A673 (cell line): ENCODE measurements around the gene ORC5. TPM values are rescaled to one million over a fixed set of nuclear protein-coding genes. Genes with fewer than 3 reads are reported as not detected.
A peak's percentile ranks its signal among the peaks of the same experiment; 100 is the strongest.
"Not testable (repeated sequence)": the region's sequence is repeated elsewhere in the genome, so short reads cannot be mapped to it uniquely, and the experiment has no call there.

ENCODE experiments used
- BruUV-seq: library from RNA; stranded (reverse); fragments of 400-500 nt; replicated peaks from 2 replicates; lab custom pipeline; 2021; lab: Mats Ljungman, UMichigan
- CTCF ChIA-PET: fragments of 300-600 bp; sonication (Branson Sonifier 250); formaldehyde crosslinking; loops from one replicate; lab custom pipeline; 2022; ENCODE audit warnings: antibody characterized with exemption; lab: Charles Lee
- POLR2A ChIA-PET: fragments of 300-600 bp; sonication (Branson Sonifier 250); formaldehyde crosslinking; loops from one replicate; lab custom pipeline; 2022; ENCODE audit warnings: antibody characterized with exemption; ENCODE audit not compliant: low non-redundant PET; lab: Charles Lee
- DNase-seq: peaks from one replicate; pipeline ENCODE4 v3.0.0-alpha.2; 2015; ENCODE audit warnings: low spot score
- H3K27ac ChIP-seq: fragments of 200-600 bp; sonication (generic); 2 replicates; pipeline ENCODE4 v1.5.1; 2016; ENCODE audit warnings: mixed run types, low read depth, mild to moderate bottlenecking, mixed read lengths, antibody characterized with exemption, low read length; ENCODE audit not compliant: poor library complexity, severe bottlenecking
- H3K27me3 ChIP-seq: fragments of 200-600 bp; sonication (generic); replicated peaks from 2 replicates; pipeline ENCODE4 v1.6.1; 2017; ENCODE audit warnings: mixed run types, low read depth, mild to moderate bottlenecking, mixed read lengths, antibody characterized with exemption, low read length; ENCODE audit not compliant: insufficient read depth, poor library complexity
- H3K36me3 ChIP-seq: fragments of 200-600 bp; sonication (generic); 2 replicates; pipeline ENCODE4 v1.6.1; 2016; ENCODE audit warnings: mixed run types, mild to moderate bottlenecking, mixed read lengths, antibody characterized with exemption, low read length; ENCODE audit not compliant: insufficient read depth, poor library complexity, severe bottlenecking
- H3K4me1 ChIP-seq: fragments of 200-600 bp; sonication (generic); 2 replicates; pipeline ENCODE4 v1.6.1; 2017; ENCODE audit warnings: mixed run types, mild to moderate bottlenecking, mixed read lengths, antibody characterized with exemption, low read length; ENCODE audit not compliant: insufficient read depth, poor library complexity, severe bottlenecking
- H3K4me3 ChIP-seq: fragments of 200-600 bp; sonication (generic); 2 replicates; pipeline ENCODE4 v1.5.1; 2016; ENCODE audit warnings: low read depth, mixed run types, mild to moderate bottlenecking, mixed read lengths, low read length; ENCODE audit not compliant: poor library complexity, severe bottlenecking
- H3K9me3 ChIP-seq: fragments of 200-600 bp; sonication (generic); 2 replicates; pipeline ENCODE4 v1.6.1; 2016; ENCODE audit warnings: mixed run types, low read depth, mild to moderate bottlenecking, mixed read lengths, antibody characterized with exemption, low read length; ENCODE audit not compliant: poor library complexity, severe bottlenecking
- CTCF ChIP-seq: fragments of 300-800, 200-600 bp; sonication (generic); conservative IDR thresholded peaks from 2 replicates; pipeline ENCODE4 v1.5.1; 2017; ENCODE audit warnings: low read depth, mild to moderate bottlenecking, antibody characterized with exemption, low read length, moderate library complexity, mixed read lengths
- EZH2 ChIP-seq: fragments of 200-600 bp; sonication (generic); IDR thresholded peaks from 2 replicates; pipeline ENCODE4 v1.6.1; 2017; ENCODE audit warnings: borderline replicate concordance, low read depth, mild to moderate bottlenecking, mixed read lengths, antibody characterized with exemption, low read length; ENCODE audit not compliant: poor library complexity, severe bottlenecking
- intact Hi-C: fragments of 100-400 bp; cut with micrococcal nuclease; formaldehyde crosslinking; loops from one replicate; pipeline ENCODE4 v1.10.0; 2022; ENCODE audit not compliant: unreplicated experiment
- total RNA-seq: library from RNA; stranded (reverse); gene quantifications from 2 replicates; pipeline ENCODE4 v1.2.3, GENCODE V29; 2021

The ORC5 gene
- total RNA-seq, 1 experiment from 2014 or later = 36.7 TPM

- peak; percentile 17 for DNase-seq
- peaks cover 15% of the 10 kb centered on the region for H3K27me3 ChIP-seq
- intact Hi-C loops = no loop called here
- H3K36me3 ChIP-seq = no peaks in the 10 kb centered on the region
- BruUV-seq = no TSS peak
- TF ChIP-seq EZH2 (no peak), CTCF (no peak)
- H3K4me1 ChIP-seq = no peaks in the 10 kb centered on the region
- no peak overlapping the region for H3K27ac ChIP-seq
- no peaks in the 10 kb centered on the region for H3K9me3 ChIP-seq
- H3K4me3 ChIP-seq = no peak overlapping the region
- ChIA-PET POLR2A (no interaction called here), CTCF (no interaction called here)
Observed at GRCh38 chr7:104241538-104242209, 33.9 kb upstream of the ORC5 start.

GRCh38 chr7:104241135-104241534 is 33.3 kb upstream of the ORC5 start:
- DNase-seq = no peak
- Histone ChIP-seq H3K4me3 (no peak overlapping the region), H3K4me1 (no peaks in the 10 kb centered on the region), H3K27me3 (peaks cover 15% of the 10 kb centered on the region), H3K36me3 (no peaks in the 10 kb centered on the region), H3K27ac (no peak overlapping the region), H3K9me3 (no peaks in the 10 kb centered on the region)
- TF ChIP-seq CTCF (no peak), EZH2 (no peak)
- POLR2A ChIA-PET = no interaction called here
- CTCF ChIA-PET = no interaction called here
- BruUV-seq = no TSS peak
- intact Hi-C loops = no loop called here

- peaks cover 15% of the 10 kb centered on the region for H3K27me3 ChIP-seq
- H3K4me3 ChIP-seq = no peak overlapping the region
- no peaks in the 10 kb centered on the region for H3K36me3 ChIP-seq
- TF ChIP-seq EZH2 = no peak
- TF ChIP-seq CTCF = no peak
- CTCF ChIA-PET = no interaction called here
- no TSS peak for BruUV-seq
- no peak for DNase-seq
- H3K4me1 ChIP-seq = no peaks in the 10 kb centered on the region
- no peak overlapping the region for H3K27ac ChIP-seq
- POLR2A ChIA-PET = no interaction called here
- H3K9me3 ChIP-seq = no peaks in the 10 kb centered on the region
- intact Hi-C loops = no loop called here
Observed at GRCh38 chr7:104240401-104240800, 32.6 kb upstream of the ORC5 start.

GRCh38 chr7:104234990-104235389 is 27.2 kb upstream of the ORC5 start:
- H3K4me1 ChIP-seq, H3K36me3 ChIP-seq, H3K27ac ChIP-seq, POLR2A ChIA-PET, CTCF ChIA-PET, DNase-seq, H3K4me3 ChIP-seq, H3K9me3 ChIP-seq, BruUV-seq: not testable (repeated sequence)
- intact Hi-C loops = loop anchor here (5.0 to 10.0 kb wide), 2 partner anchors 612 to 680 kb away; no protein-coding TSS in a partner anchor
- H3K27me3 ChIP-seq = peaks cover 31% of the 10 kb centered on the region
